Measurements from ENCODE around the gene ITGB7.

Gene ITGB7

GRCh38 chr12:53161119-53161911 is 45.7 kb downstream of the ITGB7 start:
- no peak for TF ChIP-seq CTCF (IDR thresholded peaks at IDR 0.05; ENCODE audit: low read length)
- TF ChIP-seq EZH2 (optimal IDR thresholded peaks at IDR 0.05; ENCODE audit: low read depth, low read length), result no peak
- no peak for TF ChIP-seq EZH2phosphoT487 (IDR thresholded peaks at IDR 0.05; ENCODE audit: low read length)
- Histone ChIP-seq H3K36me3 (replicated peaks; ENCODE audit: insufficient read depth, low read length) (no peaks in the 10 kb centered on the region), H3K9ac (ENCODE audit: low read length) (no peak overlapping the region), H3K9me2 (replicated peaks; ENCODE audit: insufficient read depth, low read length) (no peaks in the 10 kb centered on the region), H3F3A (ENCODE audit: insufficient read depth, low read length) (0 out of 2 replicates have a peak, but pooled peaks cover 5% of the 10 kb centered on the region), H3K4me3 (ENCODE audit: low read length) (no peak overlapping the region), H2AFZ (ENCODE audit: low read length) (no peak overlapping the region), H3K4me1 (ENCODE audit: low read length) (peaks cover 7% of the 10 kb centered on the region; the same call in 1 of the 2 replicates), H3K27ac (ENCODE audit: low read length) (no peak overlapping the region), H4K20me1 (ENCODE audit: insufficient read depth, low read length) (no peaks in the 10 kb centered on the region), H3K79me2 (ENCODE audit: low read length) (no peaks in the 10 kb centered on the region), H3K4me2 (ENCODE audit: low read depth, low read length) (no peak overlapping the region), H3K9me3 (replicated peaks; ENCODE audit: insufficient read depth, low read length) (no peaks in the 10 kb centered on the region), H3K27me3 (replicated peaks; ENCODE audit: insufficient read depth, low read length) (no peaks in the 10 kb centered on the region)
- no peak for DNase-seq

- no peak overlapping the region for H3K9ac ChIP-seq (ENCODE audit: low read length)
Measured at GRCh38 chr12:53160673-53161072, 46.4 kb downstream of the ITGB7 start.

GRCh38 chr12:53160000-53160399 is 47.1 kb downstream of the ITGB7 start:
- Histone ChIP-seq H3K4me1 (ENCODE audit: low read length) (peaks cover 7% of the 10 kb centered on the region; the same call in 1 of the 2 replicates), H3K9me3 (replicated peaks; ENCODE audit: insufficient read depth, low read length) (no peaks in the 10 kb centered on the region), H3K4me2 (ENCODE audit: low read depth, low read length) (0 out of 2 replicates have a peak overlapping the region, but pooled peaks have one; percentile 35), H3K79me2 (ENCODE audit: low read length) (no peaks in the 10 kb centered on the region), H3K27ac (ENCODE audit: low read length) (no peak overlapping the region), H3K36me3 (replicated peaks; ENCODE audit: insufficient read depth, low read length) (no peaks in the 10 kb centered on the region), H2AFZ (ENCODE audit: low read length) (no peak overlapping the region), H3K9me2 (replicated peaks; ENCODE audit: insufficient read depth, low read length) (no peaks in the 10 kb centered on the region), H4K20me1 (ENCODE audit: insufficient read depth, low read length) (no peaks in the 10 kb centered on the region), H3K4me3 (ENCODE audit: low read length) (no peak overlapping the region), H3F3A (ENCODE audit: insufficient read depth, low read length) (0 out of 2 replicates have a peak, but pooled peaks cover 5% of the 10 kb centered on the region), H3K9ac (ENCODE audit: low read length) (no peak overlapping the region), H3K27me3 (replicated peaks; ENCODE audit: insufficient read depth, low read length) (no peaks in the 10 kb centered on the region)
- TF ChIP-seq CTCF (IDR thresholded peaks at IDR 0.05; ENCODE audit: low read length) (no peak), EZH2 (optimal IDR thresholded peaks at IDR 0.05; ENCODE audit: low read depth, low read length) (no peak), EZH2phosphoT487 (IDR thresholded peaks at IDR 0.05; ENCODE audit: low read length) (no peak)
- DNase-seq, result no peak

More at GRCh38 chr12:53160673-53161072, 46.4 kb downstream of the ITGB7 start:
- no peaks in the 10 kb centered on the region for H3K36me3 ChIP-seq (replicated peaks; ENCODE audit: insufficient read depth, low read length)
- peaks cover 7% of the 10 kb centered on the region; the same call in 1 of the 2 replicates for H3K4me1 ChIP-seq (ENCODE audit: low read length)
- no peak for TF ChIP-seq CTCF (IDR thresholded peaks at IDR 0.05; ENCODE audit: low read length)
- TF ChIP-seq EZH2phosphoT487 (IDR thresholded peaks at IDR 0.05; ENCODE audit: low read length), result no peak
- H3K27me3 ChIP-seq (replicated peaks; ENCODE audit: insufficient read depth, low read length), result no peaks in the 10 kb centered on the region
- H4K20me1 ChIP-seq (ENCODE audit: insufficient read depth, low read length), result no peaks in the 10 kb centered on the region
- H3K27ac ChIP-seq (ENCODE audit: low read length), result no peak overlapping the region
- no peak overlapping the region for H3K4me3 ChIP-seq (ENCODE audit: low read length)
- H2AFZ ChIP-seq (ENCODE audit: low read length), result no peak overlapping the region
- H3K9me3 ChIP-seq (replicated peaks; ENCODE audit: insufficient read depth, low read length), result no peaks in the 10 kb centered on the region
- H3F3A ChIP-seq (ENCODE audit: insufficient read depth, low read length), result 0 out of 2 replicates have a peak, but pooled peaks cover 5% of the 10 kb centered on the region
- H3K9me2 ChIP-seq (replicated peaks; ENCODE audit: insufficient read depth, low read length), result no peaks in the 10 kb centered on the region
- H3K4me2 ChIP-seq (ENCODE audit: low read depth, low read length), result no peak overlapping the region
- no peaks in the 10 kb centered on the region for H3K79me2 ChIP-seq (ENCODE audit: low read length)
- no peak for DNase-seq

Data from MM.1S (cell line).